ENCODE data around the gene DENND4B.

DNA sequence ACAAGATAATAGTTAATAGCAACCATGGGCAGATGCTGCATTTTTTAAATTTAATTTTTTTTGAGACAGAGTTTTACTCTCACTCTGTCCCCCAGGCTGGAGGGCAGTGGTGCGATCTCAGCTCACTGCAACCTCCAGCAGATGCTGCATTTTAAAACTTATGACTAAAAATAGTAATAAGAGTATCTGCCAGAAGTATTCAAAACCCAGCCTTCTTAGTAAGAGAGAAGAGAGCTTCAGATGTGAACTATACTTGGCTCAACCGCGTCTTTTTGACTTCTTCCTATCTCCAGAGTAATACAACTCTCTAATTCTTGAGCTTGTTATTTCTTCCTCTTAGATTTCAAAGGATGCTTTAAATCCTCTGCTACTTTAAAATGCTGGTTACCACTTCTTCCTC lies 48.7 kb upstream of the DENND4B start:
- TF ChIP-seq, protein P1, sequence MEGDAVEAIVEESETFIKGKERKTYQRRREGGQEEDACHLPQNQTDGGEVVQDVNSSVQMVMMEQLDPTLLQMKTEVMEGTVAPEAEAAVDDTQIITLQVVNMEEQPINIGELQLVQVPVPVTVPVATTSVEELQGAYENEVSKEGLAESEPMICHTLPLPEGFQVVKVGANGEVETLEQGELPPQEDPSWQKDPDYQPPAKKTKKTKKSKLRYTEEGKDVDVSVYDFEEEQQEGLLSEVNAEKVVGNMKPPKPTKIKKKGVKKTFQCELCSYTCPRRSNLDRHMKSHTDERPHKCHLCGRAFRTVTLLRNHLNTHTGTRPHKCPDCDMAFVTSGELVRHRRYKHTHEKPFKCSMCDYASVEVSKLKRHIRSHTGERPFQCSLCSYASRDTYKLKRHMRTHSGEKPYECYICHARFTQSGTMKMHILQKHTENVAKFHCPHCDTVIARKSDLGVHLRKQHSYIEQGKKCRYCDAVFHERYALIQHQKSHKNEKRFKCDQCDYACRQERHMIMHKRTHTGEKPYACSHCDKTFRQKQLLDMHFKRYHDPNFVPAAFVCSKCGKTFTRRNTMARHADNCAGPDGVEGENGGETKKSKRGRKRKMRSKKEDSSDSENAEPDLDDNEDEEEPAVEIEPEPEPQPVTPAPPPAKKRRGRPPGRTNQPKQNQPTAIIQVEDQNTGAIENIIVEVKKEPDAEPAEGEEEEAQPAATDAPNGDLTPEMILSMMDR (IDR thresholded peaks at IDR 0.05), result no peak
- TF ChIP-seq POLR2AphosphoS5 (IDR thresholded peaks at IDR 0.05), result no peak
- no peak for TF ChIP-seq POLR2A (IDR thresholded peaks at IDR 0.05)
